ENCODE measurements around the gene TRIM71. TPM values are rescaled to one million over a fixed set of nuclear protein-coding genes. Genes with fewer than 3 reads are reported as not detected.
"Not testable (repeated sequence)": the region's sequence is repeated elsewhere in the genome, so short reads cannot be mapped to it uniquely, and the experiment has no call there.

TRIM71 gene
- total RNA-seq, 2 donors from 2014 or later: not detected

- Histone ChIP-seq H3K27ac (no peak overlapping the region), H3K36me3 (no peaks in the 10 kb centered on the region), H3K4me3 (no peak overlapping the region), H3K9me3 (no peaks in the 10 kb centered on the region), H3K27me3 (replicated peaks; ENCODE audit: insufficient read depth) (no peaks in the 10 kb centered on the region), H3K4me1 (ENCODE audit: control insufficient read depth in 1 of 2, low read depth in 2 of 2) (no peaks in the 10 kb centered on the region)
- DNase-seq (ENCODE audit: low spot score): no peak
- no peak for ATAC-seq (ENCODE audit: insufficient number of reproducible peaks, low FRiP score, low read depth)
- no peak for TF ChIP-seq CTCF (IDR thresholded peaks at IDR 0.05)
Measured at GRCh38 chr3:32844322-32844654, 26.5 kb downstream of the TRIM71 start.

GRCh38 chr3:32844914-32845313, 27.1 kb downstream of the TRIM71 start:
- Histone ChIP-seq H3K4me3 (no peak overlapping the region), H3K27ac (no peak overlapping the region), H3K9me3 (no peaks in the 10 kb centered on the region), H3K36me3 (no peaks in the 10 kb centered on the region), H3K27me3 (replicated peaks; ENCODE audit: insufficient read depth) (no peaks in the 10 kb centered on the region), H3K4me1 (ENCODE audit: control insufficient read depth in 1 of 2, low read depth in 2 of 2) (no peaks in the 10 kb centered on the region)
- DNase-seq (ENCODE audit: low spot score): no peak
- TF ChIP-seq CTCF (IDR thresholded peaks at IDR 0.05): no peak
- no peak for ATAC-seq (ENCODE audit: insufficient number of reproducible peaks, low FRiP score, low read depth)

- not testable (repeated sequence) for H3K4me1 ChIP-seq (ENCODE audit: control insufficient read depth in 1 of 2, low read depth in 2 of 2); H3K36me3 ChIP-seq; H3K9me3 ChIP-seq; DNase-seq (ENCODE audit: low spot score); H3K27ac ChIP-seq; H3K27me3 ChIP-seq (replicated peaks; ENCODE audit: insufficient read depth); ATAC-seq (ENCODE audit: insufficient number of reproducible peaks, low FRiP score, low read depth); H3K4me3 ChIP-seq
Measured at GRCh38 chr3:32845546-32845945, 27.7 kb downstream of the TRIM71 start.

- H3K36me3 ChIP-seq; DNase-seq (ENCODE audit: low spot score); H3K4me3 ChIP-seq; H3K4me1 ChIP-seq (ENCODE audit: control insufficient read depth in 1 of 2, low read depth in 2 of 2); H3K27ac ChIP-seq; ATAC-seq (ENCODE audit: insufficient number of reproducible peaks, low FRiP score, low read depth); H3K9me3 ChIP-seq; H3K27me3 ChIP-seq (replicated peaks; ENCODE audit: insufficient read depth): not testable (repeated sequence)
Measured at GRCh38 chr3:32847045-32847444, 29.2 kb downstream of the TRIM71 start.

GRCh38 chr3:32847528-32847927, 29.7 kb downstream of the TRIM71 start:
- no peak for ATAC-seq (ENCODE audit: insufficient number of reproducible peaks, low FRiP score, low read depth)
- no peak overlapping the region for H3K4me3 ChIP-seq

GRCh38 chr3:32848215-32848614, 30.4 kb downstream of the TRIM71 start:
- no peak for TF ChIP-seq CTCF (IDR thresholded peaks at IDR 0.05)
- no peak for DNase-seq (ENCODE audit: low spot score)
- ATAC-seq (ENCODE audit: insufficient number of reproducible peaks, low FRiP score, low read depth): no peak
- H3K36me3 ChIP-seq: no peaks in the 10 kb centered on the region
- H3K27me3 ChIP-seq (replicated peaks; ENCODE audit: insufficient read depth): no peaks in the 10 kb centered on the region
- H3K4me3 ChIP-seq: no peak overlapping the region
- H3K27ac ChIP-seq: no peak overlapping the region
- no peaks in the 10 kb centered on the region for H3K4me1 ChIP-seq (ENCODE audit: control insufficient read depth in 1 of 2, low read depth in 2 of 2)
- no peaks in the 10 kb centered on the region for H3K9me3 ChIP-seq

More at GRCh38 chr3:32847528-32847927, 29.7 kb downstream of the TRIM71 start:
- no peaks in the 10 kb centered on the region for H3K9me3 ChIP-seq
- no peaks in the 10 kb centered on the region for H3K4me1 ChIP-seq (ENCODE audit: control insufficient read depth in 1 of 2, low read depth in 2 of 2)
- TF ChIP-seq CTCF (IDR thresholded peaks at IDR 0.05): no peak
- no peak for DNase-seq (ENCODE audit: low spot score)
- no peak overlapping the region for H3K27ac ChIP-seq
- H3K27me3 ChIP-seq (replicated peaks; ENCODE audit: insufficient read depth): no peaks in the 10 kb centered on the region
- H3K36me3 ChIP-seq: no peaks in the 10 kb centered on the region
